Testis (tissue), 2 donors: ENCODE measurements around the gene NR3C1.

Experiments
- CTCF ChIP-seq, 3 experiments: fragments of 450-650 bp in 2 of 3; fragments of 200-600 bp in 1 of 3; sonication (generic) in 1 of 3; IDR thresholded peaks; one replicate each; pipeline ENCODE4 v1.5.1; 2016 to 2019; ENCODE audit warnings: antibody characterized with exemption in 3 of 3, mild to moderate bottlenecking in 2 of 3, moderate library complexity in 1 of 3
- POLR2A ChIP-seq: fragments of 450-650 bp; IDR thresholded peaks from one replicate; pipeline ENCODE4 v1.6.1; 2017; ENCODE audit warnings: antibody characterized with exemption, mild to moderate bottlenecking, moderate library complexity

- TF ChIP-seq POLR2A: no peak
- no peak for TF ChIP-seq CTCF (IDR thresholded peaks at IDR 0.05)
These were observed 92.1 kb downstream of the NR3C1 start for GRCh38 chr5:143311428-143311827.
